ENCODE results near the gene EIF4G1.
"Not testable (repeated sequence)": the region's sequence is repeated elsewhere in the genome, so short reads cannot be mapped to it uniquely, and the experiment has no call there.

The EIF4G1 gene

GRCh38 chr3:184314363-184314699 is at the start of gene EIF4G1:
EIF4G1 (plus strand) TSS chr3:184314606; CDS start chr3:184315797, 1,191 bp downstream.
- peak; percentile 93 to 97 (median 97) for DNase-seq

DNA sequence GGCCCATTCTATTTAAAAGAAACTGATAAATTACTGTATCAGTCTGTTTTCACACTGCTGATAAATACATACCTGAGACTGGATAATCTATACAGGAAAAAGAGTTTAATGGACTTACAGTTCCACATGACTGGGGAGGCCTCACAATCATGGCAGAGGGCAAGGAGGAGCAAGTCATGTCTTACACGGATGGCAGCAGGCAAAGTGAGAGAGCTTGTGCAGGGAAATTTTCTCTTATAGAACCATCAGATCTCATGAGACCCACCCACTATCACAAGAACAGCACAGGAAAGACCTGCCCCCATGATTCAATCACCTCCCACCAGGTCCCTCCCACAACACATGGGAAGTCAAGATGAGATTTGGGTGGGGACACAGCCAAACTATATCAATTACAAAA is 47.2 kb upstream of the EIF4G1 start:
- not testable (repeated sequence) for DNase-seq

GRCh38 chr3:184272269-184272668 is 42.1 kb upstream of the EIF4G1 start:
- DNase-seq = no peak

DNA sequence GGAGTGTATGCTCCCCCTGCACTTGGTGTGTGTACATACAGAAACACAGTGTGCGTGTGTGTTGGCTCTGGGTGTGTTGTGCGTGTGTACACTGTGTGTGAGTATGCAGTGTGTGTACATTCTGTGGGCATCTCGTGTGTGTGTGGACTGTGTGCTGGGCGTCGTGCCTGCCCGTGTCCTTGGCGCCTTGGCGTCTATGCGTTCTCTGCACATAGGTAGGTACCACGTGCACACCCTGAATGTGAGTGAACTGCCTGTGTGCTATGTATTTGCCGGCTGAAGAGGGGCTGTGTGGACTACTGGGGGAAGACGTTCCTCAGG is 39.1 kb upstream of the EIF4G1 start:
- DNase-seq = peak in 1 of 3 experiments; percentile 50

DNA sequence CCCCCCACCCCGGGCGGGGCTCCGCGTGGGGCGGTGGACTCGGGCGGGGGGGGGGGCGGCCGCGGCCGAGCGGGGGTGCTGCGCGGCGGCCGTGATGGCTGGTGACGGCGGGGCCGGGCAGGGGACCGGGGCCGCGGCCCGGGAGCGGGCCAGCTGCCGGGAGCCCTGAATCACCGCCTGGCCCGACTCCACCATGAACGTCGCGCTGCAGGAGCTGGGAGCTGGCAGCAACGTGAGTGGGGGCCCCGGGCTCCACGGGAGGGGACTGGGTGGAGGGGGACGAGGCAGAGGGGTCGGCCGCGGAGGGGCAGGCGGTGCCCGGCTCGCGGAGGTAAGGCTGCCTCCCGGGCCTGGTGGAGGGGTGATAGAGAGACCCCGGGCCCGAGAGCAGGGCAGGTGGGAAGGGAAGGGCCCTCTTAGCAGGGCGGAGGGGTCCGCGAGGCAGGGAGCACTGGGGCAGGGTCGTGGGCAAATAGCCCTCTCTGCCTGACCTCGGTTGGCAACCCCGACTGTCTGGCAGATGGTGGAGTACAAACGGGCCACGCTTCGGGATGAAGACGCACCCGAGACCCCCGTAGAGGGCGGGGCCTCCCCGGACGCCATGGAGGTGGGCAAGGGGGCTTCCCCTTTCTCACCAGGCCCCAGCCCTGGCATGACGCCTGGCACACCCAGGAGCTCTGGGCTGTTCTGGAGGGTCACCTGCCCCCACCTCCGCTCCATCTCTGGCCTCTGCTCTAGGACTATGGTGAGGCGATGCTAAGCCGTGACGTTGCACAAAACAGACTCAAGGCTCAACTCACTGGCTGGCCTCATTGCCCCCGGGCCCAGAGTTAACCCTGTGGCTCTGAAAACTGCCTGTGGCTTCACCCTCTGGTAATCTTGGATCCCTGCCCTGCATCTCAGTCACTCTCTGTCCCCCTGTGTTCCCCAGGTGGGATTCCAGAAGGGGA is 38.2 kb upstream of the EIF4G1 start, which contains the start of gene ECE2:
ECE2 (plus strand) TSS at position 62 of the 950 bp plus-strand sequence; CDS start at position 194, 132 bp downstream.
- DNase-seq = peak in 1 of 3 experiments; percentile 50

DNA sequence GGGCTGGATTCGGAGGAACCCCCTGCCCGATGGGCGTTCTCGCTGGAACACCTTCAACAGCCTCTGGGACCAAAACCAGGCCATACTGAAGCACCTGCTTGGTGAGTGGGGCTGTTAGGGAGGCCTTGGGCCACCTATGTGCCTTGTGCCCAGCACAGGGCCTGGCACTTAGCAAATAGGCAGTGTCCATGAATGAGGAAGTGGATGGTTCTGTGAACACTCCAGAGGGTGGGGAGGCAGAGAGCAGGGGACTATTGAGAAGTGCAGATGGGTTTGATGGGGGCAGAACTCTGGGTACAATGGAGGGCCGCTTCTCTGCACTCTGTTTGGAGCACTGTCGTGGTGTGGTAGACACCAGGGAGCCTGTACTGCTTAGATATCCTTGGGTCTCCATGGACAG is 37.0 kb upstream of the EIF4G1 start:
- no peak for DNase-seq

DNA sequence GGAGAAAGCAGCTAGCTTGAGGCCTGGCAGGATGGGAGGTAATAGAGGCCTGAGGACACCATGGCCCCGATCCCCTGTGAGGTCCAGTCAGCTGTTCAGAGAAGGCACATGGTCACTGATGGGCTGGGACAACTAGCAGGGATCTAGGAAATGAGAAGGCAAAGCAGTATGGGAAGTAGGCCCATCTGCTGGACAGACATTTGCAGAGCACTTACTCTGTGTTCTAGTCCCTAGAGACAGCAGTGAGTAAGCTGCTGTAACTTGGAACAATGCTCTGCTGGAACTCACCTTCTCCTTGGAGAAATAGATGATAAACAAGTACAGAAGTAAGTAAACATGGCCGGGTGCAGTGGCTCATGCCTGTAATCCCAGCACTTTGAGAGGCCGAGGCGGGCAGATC is 31.5 kb upstream of the EIF4G1 start:
- DNase-seq = no peak

- no peak for DNase-seq
Measured at GRCh38 chr3:184283681-184284080, 30.7 kb upstream of the EIF4G1 start.

- DNase-seq = peak; percentile 53 to 95 (median 86)
Measured at GRCh38 chr3:184284696-184285095, 29.7 kb upstream of the EIF4G1 start.

- DNase-seq = peak; percentile 57 to 80 (median 61)
Measured at GRCh38 chr3:184289426-184289938, 24.9 kb upstream of the EIF4G1 start.

- DNase-seq = no peak
Measured at GRCh38 chr3:184290331-184290730, 24.1 kb upstream of the EIF4G1 start.

DNA sequence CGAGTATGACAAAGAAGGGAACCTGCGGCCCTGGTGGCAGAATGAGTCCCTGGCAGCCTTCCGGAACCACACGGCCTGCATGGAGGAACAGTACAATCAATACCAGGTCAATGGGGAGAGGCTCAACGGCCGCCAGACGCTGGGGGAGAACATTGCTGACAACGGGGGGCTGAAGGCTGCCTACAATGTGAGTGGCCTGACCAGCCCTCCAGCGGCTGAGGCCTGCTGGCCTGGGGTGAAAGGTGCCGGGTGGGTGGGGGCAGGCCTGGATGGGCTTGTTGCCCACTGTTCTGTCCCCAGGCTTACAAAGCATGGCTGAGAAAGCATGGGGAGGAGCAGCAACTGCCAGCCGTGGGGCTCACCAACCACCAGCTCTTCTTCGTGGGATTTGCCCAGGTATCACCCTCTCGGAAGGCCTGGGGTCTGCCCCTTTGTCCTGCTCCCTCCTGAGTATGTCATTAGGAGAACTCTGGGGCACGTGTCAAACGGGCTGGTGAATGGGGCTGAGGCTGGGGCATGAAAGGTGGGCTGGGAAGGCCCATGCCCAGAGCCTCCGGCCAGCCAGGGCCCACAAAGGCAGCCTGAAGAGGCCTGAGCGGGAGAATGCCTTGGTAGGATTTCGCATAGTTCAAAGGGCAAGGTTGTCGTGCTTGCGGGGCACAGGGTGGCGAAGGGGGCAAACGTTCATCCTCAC is 23.2 kb upstream of the EIF4G1 start:
- no peak for DNase-seq

- DNase-seq = no peak
Measured at GRCh38 chr3:184291738-184292445, 22.5 kb upstream of the EIF4G1 start.

DNA sequence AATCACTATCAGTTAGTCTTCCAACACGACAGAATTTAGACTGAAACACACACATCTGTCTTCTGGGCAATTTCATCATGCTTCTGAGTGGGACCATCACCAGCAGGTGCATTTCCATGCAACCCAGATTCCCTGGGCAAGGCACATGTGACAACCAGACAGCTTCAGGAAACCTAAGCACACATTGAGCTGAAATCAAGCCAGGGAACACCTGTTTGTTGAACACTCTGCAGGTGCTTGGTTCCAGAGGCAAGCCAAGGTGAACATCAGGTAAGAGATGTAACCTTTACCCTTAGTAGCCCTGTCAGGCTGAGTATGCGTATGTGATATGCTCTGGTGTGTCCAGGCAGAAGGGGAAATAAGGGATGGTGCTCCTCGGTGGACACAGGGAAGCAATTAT is 18.6 kb upstream of the EIF4G1 start:
- peak in 1 of 3 experiments; percentile 22 for DNase-seq

DNA sequence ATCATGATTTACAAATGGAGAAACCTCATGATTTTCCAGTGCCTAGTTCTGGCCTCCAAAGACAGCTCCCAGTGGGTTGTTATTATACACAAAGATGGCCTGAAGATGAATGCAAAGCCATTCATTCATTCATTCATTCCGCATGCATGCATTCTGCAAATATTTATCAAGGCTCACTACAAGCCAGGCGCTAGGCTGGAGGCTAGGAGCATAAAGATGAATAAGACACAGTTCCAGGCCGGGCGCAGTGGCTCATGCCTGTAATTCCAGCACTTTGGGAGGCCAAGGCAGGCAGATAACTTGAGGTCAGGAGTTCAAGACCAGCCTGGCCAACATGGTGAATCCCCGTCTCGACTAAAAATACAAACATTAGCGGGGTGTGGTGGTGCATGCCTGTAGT is 17.8 kb upstream of the EIF4G1 start:
- DNase-seq = no peak

DNA sequence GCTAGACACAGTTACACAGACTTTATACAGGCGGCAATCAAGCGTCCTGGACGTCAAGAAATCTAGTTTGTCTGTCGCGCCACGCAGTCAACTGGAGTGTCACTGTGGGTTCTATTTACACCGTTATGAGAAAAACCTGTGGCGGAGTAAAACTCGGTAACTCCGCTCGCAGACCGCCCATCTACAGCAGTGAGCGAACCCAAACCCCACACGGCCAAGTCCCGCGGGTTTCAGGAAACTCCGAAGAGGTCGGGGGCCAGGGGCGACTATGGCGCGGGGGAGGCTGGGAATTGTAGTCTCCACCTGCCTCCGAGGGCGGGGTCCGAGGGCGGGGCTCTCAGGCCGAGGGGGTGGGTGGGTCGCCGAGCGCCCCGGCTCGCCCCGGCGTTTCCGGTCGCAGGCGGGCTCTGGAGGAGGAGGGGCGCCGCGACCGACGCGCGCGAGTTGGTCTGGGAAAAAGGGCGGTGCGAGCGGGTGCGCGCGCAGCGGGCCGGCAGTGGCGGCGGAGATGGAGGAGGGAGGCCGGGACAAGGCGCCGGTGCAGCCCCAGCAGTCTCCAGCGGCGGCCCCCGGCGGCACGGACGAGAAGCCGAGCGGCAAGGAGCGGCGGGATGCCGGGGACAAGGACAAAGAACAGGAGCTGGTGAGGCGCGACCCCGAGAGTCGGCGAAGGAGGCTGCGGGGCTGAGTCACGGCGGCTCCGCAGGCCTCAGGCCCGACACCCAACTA is 15.5 kb upstream of the EIF4G1 start, which contains the start of gene PSMD2:
PSMD2 (plus strand) TSS at position 483 of the 729 bp plus-strand sequence; CDS start at position 509, 26 bp downstream.
- peak; percentile 95 to 99 (median 99) for DNase-seq

DNA sequence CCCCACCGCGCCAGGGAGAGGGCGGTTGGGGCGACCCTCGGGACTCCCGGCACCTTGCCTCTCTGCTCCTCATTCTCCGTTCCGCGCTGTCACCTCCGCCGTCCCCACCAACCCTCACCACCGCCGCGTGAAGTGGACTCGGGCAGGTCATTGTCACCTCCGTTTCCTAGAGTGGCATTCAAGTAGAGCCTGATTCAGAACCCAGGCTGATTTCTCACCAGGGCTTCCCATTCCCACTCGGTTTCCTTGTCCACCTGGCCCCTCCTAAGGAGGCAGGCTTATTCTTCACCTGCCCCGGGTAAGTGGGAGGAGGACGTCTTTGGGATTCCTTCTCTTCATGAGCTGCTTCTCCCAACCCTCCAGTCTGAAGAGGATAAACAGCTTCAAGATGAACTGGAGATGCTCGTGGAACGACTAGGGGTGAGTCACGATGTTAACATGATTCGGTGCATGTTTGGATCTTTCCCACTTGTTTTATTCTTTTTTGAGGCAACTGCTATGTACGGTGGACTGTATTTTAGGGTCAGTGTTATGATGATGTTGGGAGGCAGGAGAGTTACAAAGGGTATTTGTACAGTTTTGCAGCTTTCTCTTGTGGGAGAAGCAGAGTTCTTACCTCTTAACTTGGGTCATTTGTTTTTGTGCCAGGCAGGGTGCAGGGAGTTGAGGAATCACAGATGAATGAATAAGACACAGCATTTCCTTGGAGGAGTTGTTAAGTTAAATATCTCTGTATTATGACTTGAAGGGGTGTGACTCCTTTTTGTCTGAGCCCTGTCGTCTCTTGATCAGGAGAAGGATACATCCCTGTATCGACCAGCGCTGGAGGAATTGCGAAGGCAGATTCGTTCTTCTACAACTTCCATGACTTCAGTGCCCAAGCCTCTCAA is 14.7 kb upstream of the EIF4G1 start:
- DNase-seq = no peak

DNA sequence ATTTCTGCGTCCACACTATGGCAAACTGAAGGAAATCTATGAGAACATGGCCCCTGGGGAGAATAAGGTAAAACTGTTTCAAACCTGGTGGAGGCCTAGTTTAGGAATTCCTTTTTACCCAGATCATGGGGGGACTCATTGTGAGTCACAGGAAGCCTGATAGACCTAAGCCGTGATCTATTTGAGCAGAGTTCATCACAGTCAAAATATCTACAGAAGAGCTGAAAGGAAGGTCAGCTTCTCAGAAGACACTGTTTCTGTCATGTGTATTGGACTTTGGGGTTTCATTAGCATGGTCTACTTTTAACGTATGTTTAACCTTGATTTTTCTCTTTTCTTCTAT is 14.1 kb upstream of the EIF4G1 start:
- DNase-seq = no peak

DNA sequence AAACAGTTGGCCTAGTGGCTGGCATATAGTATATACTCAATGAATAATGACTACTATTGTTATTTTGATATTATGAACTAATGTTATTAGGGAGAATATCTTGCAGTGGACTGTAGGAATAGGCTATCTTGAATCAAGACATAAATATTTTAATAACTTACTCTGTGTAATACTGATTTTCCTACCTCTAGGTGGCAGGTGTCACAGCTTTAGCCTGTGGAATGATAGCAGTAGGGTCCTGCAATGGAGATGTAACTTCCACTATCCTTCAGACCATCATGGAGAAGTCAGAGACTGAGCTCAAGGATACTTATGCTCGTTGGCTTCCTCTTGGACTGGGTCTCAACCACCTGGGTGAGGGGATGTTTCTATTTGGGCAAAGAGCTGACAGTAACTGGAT is 8.8 kb upstream of the EIF4G1 start:
- DNase-seq = peak in 1 of 3 experiments; percentile 19

DNA sequence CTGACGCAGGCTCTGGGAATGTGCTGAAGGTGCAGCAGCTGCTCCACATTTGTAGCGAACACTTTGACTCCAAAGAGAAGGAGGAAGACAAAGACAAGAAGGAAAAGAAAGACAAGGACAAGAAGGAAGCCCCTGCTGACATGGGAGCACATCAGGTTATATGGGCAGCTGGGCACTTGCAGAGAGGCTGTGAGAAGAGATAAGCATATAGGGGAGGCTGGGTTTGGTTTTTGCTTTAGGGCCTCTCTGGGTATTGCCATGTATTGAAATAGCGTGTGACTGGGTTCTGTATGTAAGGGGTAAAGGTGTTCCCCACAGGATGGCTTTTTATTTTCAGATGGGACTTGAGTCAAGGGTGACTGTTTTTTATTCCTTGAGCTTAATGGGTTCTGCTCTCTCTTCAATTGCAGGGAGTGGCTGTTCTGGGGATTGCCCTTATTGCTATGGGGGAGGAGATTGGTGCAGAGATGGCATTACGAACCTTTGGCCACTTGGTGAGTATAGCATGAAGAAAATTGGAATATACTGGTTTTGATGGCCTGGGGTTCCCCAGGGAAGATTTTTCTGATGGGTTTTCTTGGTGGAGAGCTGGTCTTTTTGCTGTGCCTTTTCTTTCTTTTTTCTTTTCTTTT is 7.9 kb upstream of the EIF4G1 start:
- DNase-seq = no peak

DNA sequence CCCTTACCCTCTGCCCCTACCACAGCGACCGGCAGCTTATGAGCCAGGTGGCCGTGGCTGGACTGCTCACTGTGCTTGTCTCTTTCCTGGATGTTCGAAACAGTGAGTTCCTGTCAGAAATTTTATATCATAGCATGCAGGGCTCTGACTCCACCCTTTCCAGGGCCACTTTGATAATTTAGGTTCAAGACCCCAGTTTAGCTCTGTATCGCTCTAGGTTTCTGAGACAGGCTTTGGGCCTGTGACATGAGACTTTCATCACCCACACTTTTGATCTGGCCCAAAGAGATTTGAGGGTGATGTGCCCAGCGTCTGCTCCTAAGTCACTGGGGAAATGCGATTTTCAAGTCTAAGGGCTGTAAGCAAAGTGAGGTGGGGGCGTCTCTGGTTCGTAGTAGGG is 6.5 kb upstream of the EIF4G1 start:
- DNase-seq = no peak
